Colonic mucosa (tissue), 4 donors: ENCODE results near the gene NPL. TPM values are rescaled to one million over a fixed set of nuclear protein-coding genes. Genes with fewer than 3 reads are reported as not detected.

Source experiments
- DNase-seq: peaks from one replicate; pipeline ENCODE4 v3.0.0-alpha.2; 2020
- H3K27ac ChIP-seq: fragments of 200-600 bp; one replicate; pipeline ENCODE4 v1.8.0; 2021
- H3K27me3 ChIP-seq: fragments of 200-600 bp; one replicate; pipeline ENCODE4 v1.8.0; 2021
- H3K36me3 ChIP-seq: fragments of 200-600 bp; one replicate; pipeline ENCODE4 v1.8.0; 2021
- H3K4me1 ChIP-seq: fragments of 200-600 bp; one replicate; pipeline ENCODE4 v1.8.0; 2021; ENCODE audit warnings: mild to moderate bottlenecking
- H3K4me3 ChIP-seq: fragments of 200-600 bp; one replicate; pipeline ENCODE4 v1.8.0; 2021
- H3K9ac ChIP-seq, 2 donors: one replicate each; pipeline ENCODE4 v1.7.0; 2013; ENCODE audit warnings: control low read depth in 2 of 2, low read depth in 2 of 2, low read length in 2 of 2
- H3K9me3 ChIP-seq: fragments of 200-600 bp; one replicate; pipeline ENCODE4 v1.8.0; 2021
- intact Hi-C: fragments of 100-400 bp; cut with DNase I; formaldehyde crosslinking; loops from one replicate; pipeline ENCODE4 v1.14.1; 2022
- total RNA-seq, 2 donors: library from RNA; stranded (reverse); fragmentation: NEBNext Ultra II Directional in 1 of 2; extraction: Animal tissue kit (Norgen Biotek cat#: 25700) in 1 of 2; gene quantifications; one replicate each; pipeline ENCODE4 v1.2.1, GENCODE V29; 2021
- TF ChIP-seq, protein P1 (sequence below): fragments of 200-600 bp; IDR thresholded peaks from one replicate; pipeline ENCODE4 v1.8.0; 2022; ENCODE audit warnings: antibody characterized with exemption, mild to moderate bottlenecking
- donor health status: healthy.
- donor health status: DM: no; HTN: no; CAD: no.
- donor health status: DM: no; HTN: no; CAD: no.

NPL gene
- total RNA-seq, 2 donors from 2014 or later = 6.4 to 8.5 TPM

DNA sequence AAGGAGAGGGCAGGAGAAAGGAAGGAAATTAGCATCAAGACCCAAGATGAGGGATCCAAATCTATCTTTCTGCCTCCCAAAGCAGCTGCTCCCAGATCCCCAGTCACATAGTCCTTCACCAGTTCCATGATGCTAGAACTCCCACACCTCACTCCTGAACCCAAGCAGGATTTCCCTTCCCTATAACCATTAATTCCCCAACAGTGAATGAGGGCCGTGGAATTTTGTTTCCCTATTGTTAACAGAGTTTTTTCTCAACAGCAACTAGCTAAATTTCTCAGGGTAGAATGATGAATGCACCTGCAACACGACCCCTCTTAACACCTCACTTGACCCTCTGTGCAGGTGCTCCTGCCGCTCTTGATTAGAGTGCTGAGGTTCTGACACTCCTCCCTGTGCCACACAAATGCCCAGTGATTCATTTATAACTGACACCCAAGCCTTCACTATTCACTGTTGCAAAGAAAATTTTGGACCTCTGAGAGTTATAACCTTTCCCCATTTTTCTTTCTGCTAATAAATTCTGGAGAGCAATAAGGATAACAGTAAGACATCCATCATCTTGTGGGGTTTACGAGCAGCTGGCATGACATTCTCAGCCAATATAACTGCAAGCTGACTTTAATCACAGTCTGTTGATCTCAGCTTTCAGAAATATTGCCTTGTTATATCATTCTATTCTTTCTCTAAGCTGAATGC lies 25.4 kb upstream of the NPL start:
- DNase-seq = no peak
- TF ChIP-seq, protein P1, sequence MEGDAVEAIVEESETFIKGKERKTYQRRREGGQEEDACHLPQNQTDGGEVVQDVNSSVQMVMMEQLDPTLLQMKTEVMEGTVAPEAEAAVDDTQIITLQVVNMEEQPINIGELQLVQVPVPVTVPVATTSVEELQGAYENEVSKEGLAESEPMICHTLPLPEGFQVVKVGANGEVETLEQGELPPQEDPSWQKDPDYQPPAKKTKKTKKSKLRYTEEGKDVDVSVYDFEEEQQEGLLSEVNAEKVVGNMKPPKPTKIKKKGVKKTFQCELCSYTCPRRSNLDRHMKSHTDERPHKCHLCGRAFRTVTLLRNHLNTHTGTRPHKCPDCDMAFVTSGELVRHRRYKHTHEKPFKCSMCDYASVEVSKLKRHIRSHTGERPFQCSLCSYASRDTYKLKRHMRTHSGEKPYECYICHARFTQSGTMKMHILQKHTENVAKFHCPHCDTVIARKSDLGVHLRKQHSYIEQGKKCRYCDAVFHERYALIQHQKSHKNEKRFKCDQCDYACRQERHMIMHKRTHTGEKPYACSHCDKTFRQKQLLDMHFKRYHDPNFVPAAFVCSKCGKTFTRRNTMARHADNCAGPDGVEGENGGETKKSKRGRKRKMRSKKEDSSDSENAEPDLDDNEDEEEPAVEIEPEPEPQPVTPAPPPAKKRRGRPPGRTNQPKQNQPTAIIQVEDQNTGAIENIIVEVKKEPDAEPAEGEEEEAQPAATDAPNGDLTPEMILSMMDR = no peak
- Histone ChIP-seq H3K9me3 (no peaks in the 10 kb centered on the region), H3K4me3 (no peak overlapping the region), H3K27me3 (no peaks in the 10 kb centered on the region), H3K27ac (no peak overlapping the region), H3K9ac (no peak overlapping the region), H3K36me3 (no peaks in the 10 kb centered on the region), H3K4me1 (no peaks in the 10 kb centered on the region)
- intact Hi-C loops = no loop called here

DNA sequence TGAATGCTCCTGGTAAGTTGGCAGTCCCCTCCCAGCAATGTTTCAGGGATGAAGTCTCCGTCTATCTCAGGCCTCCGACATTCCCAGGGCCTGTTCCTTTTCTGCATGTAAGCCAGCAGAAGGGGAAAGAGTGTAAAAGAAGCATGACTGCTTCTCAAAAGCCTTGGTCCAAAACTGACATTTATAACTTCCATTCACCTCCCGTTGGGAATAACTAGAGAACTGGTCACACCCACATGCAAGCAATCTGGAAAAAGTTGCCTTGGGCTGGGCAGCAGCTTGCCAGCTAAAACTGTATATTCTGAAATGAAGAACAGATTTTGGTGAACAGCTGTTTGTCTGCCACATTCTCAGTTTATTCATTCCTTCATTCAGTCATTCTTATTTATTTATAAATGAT lies 24.2 kb upstream of the NPL start:
- no peak overlapping the region for H3K27ac ChIP-seq
- TF ChIP-seq, protein P1 = no peak
- H3K36me3 ChIP-seq = no peaks in the 10 kb centered on the region
- H3K27me3 ChIP-seq = no peaks in the 10 kb centered on the region
- H3K4me1 ChIP-seq = no peaks in the 10 kb centered on the region
- H3K4me3 ChIP-seq = no peak overlapping the region
- intact Hi-C loops = no loop called here
- no peaks in the 10 kb centered on the region for H3K9me3 ChIP-seq
- no peak overlapping the region for H3K9ac ChIP-seq
- DNase-seq = no peak

DNA sequence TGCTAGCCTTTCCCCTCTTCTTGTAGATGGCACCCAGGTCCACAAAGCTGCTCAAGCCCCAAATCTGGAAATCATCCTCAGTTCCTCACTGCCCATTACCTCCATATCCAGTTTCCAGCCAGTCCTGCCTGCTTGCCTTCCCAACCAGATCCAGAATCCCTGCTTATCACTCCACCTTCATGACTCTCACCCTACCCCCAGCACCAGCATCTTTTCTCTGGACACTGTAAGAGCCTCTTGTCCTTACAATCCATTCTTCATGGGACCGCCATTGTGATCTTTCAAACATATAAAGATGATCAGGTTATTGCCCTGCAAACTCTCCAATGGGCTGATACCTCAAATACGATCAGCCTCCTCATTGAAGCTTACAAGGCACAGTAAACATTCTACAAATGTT lies 23.5 kb upstream of the NPL start:
- intact Hi-C loops = no loop called here
- H3K9me3 ChIP-seq = no peaks in the 10 kb centered on the region
- TF ChIP-seq, protein P1 = no peak
- no peaks in the 10 kb centered on the region for H3K36me3 ChIP-seq
- H3K4me1 ChIP-seq = no peaks in the 10 kb centered on the region
- no peak overlapping the region for H3K9ac ChIP-seq
- no peak overlapping the region for H3K4me3 ChIP-seq
- H3K27ac ChIP-seq = no peak overlapping the region
- DNase-seq = no peak
- no peaks in the 10 kb centered on the region for H3K27me3 ChIP-seq

DNA sequence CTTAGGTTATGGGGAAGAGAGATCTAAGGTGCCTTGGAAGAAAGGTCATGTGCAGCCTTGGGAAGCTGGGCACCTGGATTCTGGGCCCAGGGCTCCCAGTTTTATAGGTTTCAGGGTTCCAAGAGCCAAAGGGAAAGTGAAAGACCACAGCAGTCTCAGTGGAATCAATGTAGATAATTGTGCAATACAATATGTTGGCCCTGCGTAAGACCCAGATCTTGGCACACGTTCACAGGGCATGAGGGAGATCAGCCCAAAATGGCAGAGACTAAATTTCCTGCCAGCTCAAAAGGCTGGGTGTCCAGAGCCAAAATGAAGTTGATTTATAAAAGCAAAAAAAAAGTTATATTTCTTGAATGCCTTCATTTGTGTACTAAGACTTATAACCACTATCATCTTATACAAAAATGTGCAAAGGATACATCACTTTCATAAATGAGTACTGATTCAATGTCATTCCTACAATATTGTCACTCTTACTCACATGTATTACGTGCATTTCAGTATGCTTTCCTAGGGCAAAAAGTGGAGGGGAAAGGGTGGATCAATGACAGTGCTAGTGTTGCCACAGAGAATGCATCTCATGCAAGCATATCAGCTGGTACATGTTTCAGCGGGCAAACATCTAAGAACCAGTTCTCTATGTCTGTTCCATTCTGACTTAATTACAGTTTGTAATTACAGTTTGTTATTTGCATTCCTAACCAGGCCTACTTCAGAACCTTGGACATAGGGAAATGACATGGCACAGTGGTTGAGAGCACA lies 22.5 kb upstream of the NPL start:
- no peak overlapping the region for H3K4me3 ChIP-seq
- no peaks in the 10 kb centered on the region for H3K36me3 ChIP-seq
- no peak overlapping the region for H3K9ac ChIP-seq
- TF ChIP-seq, protein P1 = no peak
- H3K4me1 ChIP-seq = no peaks in the 10 kb centered on the region
- intact Hi-C loops = no loop called here
- no peaks in the 10 kb centered on the region for H3K27me3 ChIP-seq
- no peak for DNase-seq
- no peaks in the 10 kb centered on the region for H3K9me3 ChIP-seq
- H3K27ac ChIP-seq = no peak overlapping the region

DNA sequence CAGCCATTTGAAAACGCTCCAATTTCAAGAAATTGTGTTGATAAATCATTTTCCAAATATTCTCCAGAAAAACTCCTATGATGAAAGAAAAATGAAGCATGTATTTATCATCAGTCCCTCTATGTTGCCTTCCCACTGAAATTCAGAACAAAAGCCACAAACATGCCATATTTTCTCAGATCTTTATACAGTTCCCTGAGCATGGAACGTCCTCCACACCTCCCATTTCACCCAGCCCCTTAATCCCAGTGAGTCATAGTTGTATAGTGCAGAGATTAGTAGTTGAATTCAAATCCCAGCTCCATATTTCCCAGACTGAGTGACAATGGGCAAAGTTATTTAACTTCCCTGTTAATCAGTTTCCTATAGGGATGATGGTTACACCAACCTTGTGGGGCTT lies 20.6 kb upstream of the NPL start:
- Histone ChIP-seq H3K36me3 (no peaks in the 10 kb centered on the region), H3K4me1 (no peaks in the 10 kb centered on the region), H3K4me3 (no peak overlapping the region), H3K9ac (no peak overlapping the region), H3K9me3 (no peaks in the 10 kb centered on the region), H3K27ac (no peak overlapping the region), H3K27me3 (no peaks in the 10 kb centered on the region)
- TF ChIP-seq, protein P1 = no peak
- intact Hi-C loops = no loop called here
- no peak for DNase-seq
